Transverse colon (tissue), 4 donors: ENCODE results near the gene GBP6. TPM values are rescaled to one million over a fixed set of nuclear protein-coding genes. Genes with fewer than 3 reads are reported as not detected.

Source experiments
- DNase-seq: peaks from one replicate; pipeline ENCODE4 v3.0.0-alpha.2; 2019
- H3K27ac ChIP-seq, 4 donors: fragments of 200-600 bp; sonication (generic); 2 replicates each; pipeline ENCODE4 v1.5.1; 2016 to 2018; ENCODE audit warnings: inconsistent platforms in 4 of 4
- H3K27me3 ChIP-seq: fragments of 200-600 bp; sonication (generic); 2 replicates; pipeline ENCODE4 v1.5.1; 2017; ENCODE audit warnings: inconsistent platforms
- H3K36me3 ChIP-seq, 4 donors: fragments of 200-600 bp; sonication (generic); 2 replicates each; pipeline ENCODE4 v1.5.1; 2017 to 2019; ENCODE audit warnings: inconsistent platforms in 4 of 4
- H3K4me1 ChIP-seq, 4 donors: fragments of 200-600 bp; sonication (generic); 2 replicates each; pipeline ENCODE4 v1.5.1; 2017 to 2020; ENCODE audit warnings: inconsistent platforms in 4 of 4
- H3K4me3 ChIP-seq, 4 donors: fragments of 200-600 bp; sonication (generic); 1 replicate in 1 of 4; 2 replicates in 3 of 4; pipeline versions ENCODE4 v1.5.1 to v1.6.1; 2017 to 2019; ENCODE audit warnings: inconsistent platforms in 4 of 4
- H3K9me3 ChIP-seq, 2 donors: fragments of 200-600 bp; sonication (generic); 2 replicates each; pipeline ENCODE4 v1.5.1; 2017 to 2019; ENCODE audit warnings: inconsistent platforms in 2 of 2
- CTCF ChIP-seq, 5 experiments: fragments of 200-600 bp in 3 of 5; fragments of 450-650 bp in 2 of 5; sonication (generic) in 3 of 5; IDR thresholded peaks; 1 replicate in 2 of 5; 2 replicates in 3 of 5; pipeline ENCODE4 v1.5.1; 2016 to 2017; ENCODE audit warnings: antibody characterized with exemption in 5 of 5, inconsistent platforms in 3 of 5, mild to moderate bottlenecking in 2 of 5, moderate library complexity in 1 of 5
- EP300 ChIP-seq: sonication (generic); formaldehyde crosslinking; IDR thresholded peaks from one replicate; pipeline ENCODE4 v1.6.1; 2017; ENCODE audit warnings: antibody characterized with exemption, low read depth
- POLR2A ChIP-seq: fragments of 450-650 bp; IDR thresholded peaks from one replicate; pipeline ENCODE4 v1.6.1; 2016; ENCODE audit warnings: antibody characterized with exemption, mild to moderate bottlenecking, moderate library complexity
- POLR2AphosphoS5 ChIP-seq, 3 donors: sonication (generic); formaldehyde crosslinking; IDR thresholded peaks; one replicate each; pipeline ENCODE4 v1.6.1; 2016; ENCODE audit warnings: antibody characterized with exemption in 3 of 3
- WGBS, 2 donors: methylation state at CpG; one replicate each; pipeline ENCODE4 v1.1.5; 2018; ENCODE audit warnings: low coverage in 1 of 2; 5-methylcytosine and 5-hydroxymethylcytosine counted together
- in situ Hi-C, 4 donors: fragments of 200-750 bp; cut with MboI; loops; one replicate each; pipeline versions ENCODE4 v1.15.0 to v1.15.1; 2017; ENCODE audit warnings: low sequenced_read_pairs in 3 of 4, low pct_ligation_motif_present in 1 of 4, low pct_unique_long_range_greater_than_20kb in 1 of 4
- intact Hi-C: fragments of 100-400 bp; cut with DNase I; formaldehyde crosslinking; loops from one replicate; pipeline ENCODE4 v1.15.1; 2023; ENCODE audit warnings: low total_unique reads
- total RNA-seq, 4 donors: library from RNA; depleted of rRNA; stranded (reverse); fragments of >200 nt; gene quantifications; one replicate each; pipeline ENCODE4 v1.1.0, GENCODE V29; 2016

Gene GBP6
- total RNA-seq, 4 donors from 2014 or later: not detected

- H3K4me1 ChIP-seq: peaks cover 0 to 10% (median 0%) of the 10 kb centered on the region in 4 donors
- intact Hi-C loops (no loop called here), in situ Hi-C loops (loop anchor here in 2 of 4 donors (25.0 kb wide), 2 partner anchors 268 to 343 kb away; partner anchors contain the start of gene GBP3 (in 1 of the 2))
- WGBS, 2 donors: 67 to 83% methylated on average over 1 of the region's 1 CpG
- no peaks in the 10 kb centered on the region for H3K27me3 ChIP-seq
- H3K27ac ChIP-seq: no peak overlapping the region
- no peak overlapping the region for H3K4me3 ChIP-seq
- no peak for DNase-seq
- TF ChIP-seq POLR2A (no peak), CTCF (IDR thresholded peaks at IDR 0.05) (no peak), POLR2AphosphoS5 (IDR thresholded peaks at IDR 0.05) (no peak), EP300 (no peak)
- no peaks in the 10 kb centered on the region for H3K9me3 ChIP-seq
- H3K36me3 ChIP-seq: no peaks in the 10 kb centered on the region
Measured at GRCh38 chr1:89355056-89355455, 8.8 kb upstream of the GBP6 start.

GRCh38 chr1:89356658-89357400 lies 7.0 kb upstream of the GBP6 start:
- Histone ChIP-seq H3K4me1 (peaks cover 0 to 10% (median 0%) of the 10 kb centered on the region in 4 donors), H3K4me3 (no peak overlapping the region), H3K36me3 (no peaks in the 10 kb centered on the region), H3K27ac (no peak overlapping the region), H3K9me3 (no peaks in the 10 kb centered on the region), H3K27me3 (no peaks in the 10 kb centered on the region)
- in situ Hi-C loops: loop anchor here in 2 of 4 donors (25.0 kb wide), 2 partner anchors 270 to 345 kb away; partner anchors contain the start of gene GBP3 (in 1 of the 2)
- no peak for TF ChIP-seq EP300
- no peak for TF ChIP-seq POLR2AphosphoS5 (IDR thresholded peaks at IDR 0.05)
- no peak for TF ChIP-seq CTCF (IDR thresholded peaks at IDR 0.05)
- no peak for TF ChIP-seq POLR2A
- intact Hi-C loops: no loop called here
- DNase-seq: no peak
- WGBS, 2 donors: 86 to 90% methylated on average over 7 to 8 of the region's 8 CpGs

- Histone ChIP-seq H3K36me3 (no peaks in the 10 kb centered on the region), H3K27ac (no peak overlapping the region), H3K4me3 (no peak overlapping the region), H3K27me3 (no peaks in the 10 kb centered on the region), H3K9me3 (no peaks in the 10 kb centered on the region), H3K4me1 (peaks cover 0 to 10% (median 0%) of the 10 kb centered on the region in 4 donors)
- TF ChIP-seq EP300: no peak
- TF ChIP-seq CTCF (IDR thresholded peaks at IDR 0.05): peak; percentile 70 to 78 (median 77)
- TF ChIP-seq POLR2AphosphoS5 (IDR thresholded peaks at IDR 0.05): no peak
- TF ChIP-seq POLR2A: no peak
- peak; percentile 84 for DNase-seq
- in situ Hi-C loops (loop anchor here in 2 of 4 donors (25.0 kb wide), 2 partner anchors 271 to 346 kb away; partner anchors contain the start of gene GBP3 (in 1 of the 2)), intact Hi-C loops (no loop called here)
- WGBS, 2 donors: 23% methylated on average over 8 of the region's 8 CpGs
Measured at GRCh38 chr1:89358287-89358893, 5.5 kb upstream of the GBP6 start.

- TF ChIP-seq EP300 (no peak), POLR2A (no peak), POLR2AphosphoS5 (IDR thresholded peaks at IDR 0.05) (no peak), CTCF (IDR thresholded peaks at IDR 0.05) (no peak)
- in situ Hi-C loops: loop anchor here in 3 of 4 donors (5.0 to 25.0 kb wide), 3 partner anchors 273 to 358 kb away; partner anchors contain the start of gene GBP3 (in 1 of the 3)
- Histone ChIP-seq H3K36me3 (no peaks in the 10 kb centered on the region), H3K27me3 (no peaks in the 10 kb centered on the region), H3K9me3 (no peaks in the 10 kb centered on the region), H3K27ac (no peak overlapping the region), H3K4me1 (peaks cover 0 to 19% (median 0%) of the 10 kb centered on the region in 4 donors), H3K4me3 (no peak overlapping the region)
- intact Hi-C loops: no loop called here
- 38 to 57% methylated on average over 1 of the region's 1 CpG for WGBS, 2 donors
- DNase-seq: no peak
Measured at GRCh38 chr1:89360716-89361115, 3.1 kb upstream of the GBP6 start.
